GDM1 (cell line): ENCODE measurements around the gene ITSN1.

Source experiments
- DNase-seq: peaks from one replicate; lab custom pipeline; 2025; lab: John Stamatoyannopoulos, UW

ITSN1 gene

DNA sequence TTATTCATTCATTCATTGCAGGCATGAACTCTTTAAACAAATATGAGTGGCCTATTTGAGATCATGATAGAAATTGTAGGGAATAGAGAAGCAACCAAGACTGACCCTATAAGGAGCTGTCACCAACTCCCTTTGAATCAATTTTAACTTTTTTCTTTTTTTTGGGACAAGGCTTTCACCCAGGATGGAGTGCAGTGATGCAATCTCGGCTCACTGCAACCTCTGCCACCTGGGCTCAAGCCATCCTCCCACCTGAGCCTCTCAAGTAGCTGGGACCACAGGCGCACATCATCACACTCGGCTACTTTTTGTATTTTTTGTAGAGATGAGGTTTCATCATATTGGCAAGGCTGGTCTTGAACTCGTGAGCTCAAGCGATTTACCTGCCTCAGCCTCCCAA lies 290.4 kb downstream of the ITSN1 start:
- DNase-seq, result no peak

DNA sequence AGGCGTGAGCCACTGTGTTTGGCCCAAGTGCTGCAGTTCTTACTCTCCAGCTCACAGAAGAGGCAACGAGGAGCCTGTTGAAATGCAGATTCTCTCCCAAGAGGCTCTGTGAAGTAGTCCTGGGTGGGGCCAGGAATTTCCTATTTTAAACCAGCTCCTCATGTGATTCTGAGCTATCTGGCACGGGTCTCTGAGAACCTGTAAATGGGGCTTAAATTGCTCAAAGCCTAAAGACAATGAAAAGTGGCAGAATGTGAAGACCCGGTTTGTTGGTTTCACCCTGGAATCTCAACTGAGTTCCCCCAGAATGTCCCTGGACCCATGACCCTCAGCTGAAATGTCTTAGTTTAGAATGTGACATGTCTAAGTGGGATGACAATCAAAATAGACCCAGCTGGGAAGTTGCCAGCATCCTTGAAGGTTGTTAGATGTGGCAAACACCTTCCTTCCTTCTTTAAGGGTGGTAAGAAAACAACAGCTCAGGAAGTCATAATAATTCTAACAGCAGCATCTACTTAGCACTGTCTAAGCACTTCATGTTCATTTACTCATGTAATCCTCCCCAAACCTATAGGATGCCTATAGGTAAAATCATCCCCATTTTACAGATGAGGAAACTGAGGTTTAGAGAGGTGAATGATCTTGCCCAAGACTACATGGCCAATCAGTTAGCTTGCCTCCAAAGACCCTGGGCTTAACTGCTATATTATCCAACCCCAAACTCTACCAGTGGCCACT lies 294.2 kb downstream of the ITSN1 start:
- DNase-seq, result peak; percentile 31

DNA sequence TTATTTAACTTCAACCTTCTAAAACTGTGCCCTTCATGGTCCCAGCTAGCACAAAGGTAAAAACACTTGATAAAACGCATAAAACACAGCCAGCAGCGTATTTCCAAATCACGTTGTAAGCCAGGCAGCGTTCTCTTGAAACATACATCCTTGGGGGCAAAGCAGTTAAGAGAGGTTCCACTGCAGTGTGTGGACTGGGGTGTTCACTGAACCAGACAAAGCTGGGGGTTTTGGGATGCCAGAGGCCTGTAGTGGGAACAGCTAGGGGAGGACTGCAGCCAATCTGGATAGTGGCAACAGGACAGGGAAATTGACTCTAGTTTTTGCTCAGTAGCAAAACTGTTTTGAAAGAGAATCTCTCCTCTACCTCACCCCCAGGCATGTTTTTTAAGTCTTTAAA lies 294.8 kb downstream of the ITSN1 start:
- no peak for DNase-seq

DNA sequence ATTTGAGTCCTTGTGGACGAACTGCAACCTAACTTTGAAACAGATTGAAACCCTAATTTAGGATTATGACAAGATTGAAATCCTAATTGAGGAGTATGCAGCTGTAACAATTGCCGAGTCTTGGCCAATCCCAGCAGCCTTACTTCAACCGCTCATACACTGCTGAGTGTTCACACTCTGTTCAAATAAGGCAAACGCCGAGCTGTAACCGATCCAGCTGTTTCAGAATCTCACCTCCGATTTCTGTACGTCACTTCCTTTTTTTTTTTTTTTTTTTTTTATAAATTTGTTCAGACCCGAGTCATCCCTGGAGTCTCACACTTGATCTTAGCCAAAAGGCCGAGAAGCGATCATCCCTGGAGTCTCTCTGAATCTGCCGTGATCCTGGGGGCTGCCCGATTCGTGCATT lies 295.6 kb downstream of the ITSN1 start:
- no peak for DNase-seq

DNA sequence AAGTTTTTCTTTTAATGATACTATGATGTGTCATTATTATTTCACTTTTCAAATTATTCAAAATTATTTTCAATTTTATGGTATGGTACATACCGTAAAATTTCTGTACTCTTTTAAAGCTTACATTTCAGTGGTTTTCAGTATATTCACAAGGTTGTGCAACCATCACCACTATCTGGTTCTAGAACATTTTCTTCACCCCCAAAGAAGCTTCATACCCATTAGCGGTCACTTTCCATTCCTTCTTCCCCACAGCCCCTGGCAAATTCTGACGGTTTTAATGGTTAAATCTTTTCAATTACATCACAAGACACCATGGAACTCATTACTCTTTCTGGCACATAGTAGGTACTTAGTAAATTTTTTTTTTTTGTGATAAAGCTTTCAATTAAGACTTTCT lies 296.1 kb downstream of the ITSN1 start:
- no peak for DNase-seq

DNA sequence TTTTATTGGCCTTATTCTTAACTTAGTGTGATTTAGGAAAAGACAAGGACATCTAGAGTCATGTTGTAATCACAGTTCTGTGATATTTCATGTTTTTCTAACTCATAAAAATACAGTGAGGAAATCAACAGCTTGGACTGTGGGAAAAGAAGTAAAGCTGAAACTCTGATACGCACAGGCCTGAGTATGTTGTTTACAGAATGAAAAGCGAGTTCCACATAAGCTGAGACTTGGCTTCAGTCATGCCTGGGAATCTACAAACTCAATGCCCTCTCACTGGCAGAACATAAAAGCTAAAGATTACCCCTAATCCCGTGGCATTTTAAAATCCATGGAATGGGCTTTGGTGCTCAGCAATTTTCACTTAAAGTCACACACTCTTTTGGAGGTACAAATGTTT lies 296.9 kb downstream of the ITSN1 start:
- DNase-seq, result no peak

DNA sequence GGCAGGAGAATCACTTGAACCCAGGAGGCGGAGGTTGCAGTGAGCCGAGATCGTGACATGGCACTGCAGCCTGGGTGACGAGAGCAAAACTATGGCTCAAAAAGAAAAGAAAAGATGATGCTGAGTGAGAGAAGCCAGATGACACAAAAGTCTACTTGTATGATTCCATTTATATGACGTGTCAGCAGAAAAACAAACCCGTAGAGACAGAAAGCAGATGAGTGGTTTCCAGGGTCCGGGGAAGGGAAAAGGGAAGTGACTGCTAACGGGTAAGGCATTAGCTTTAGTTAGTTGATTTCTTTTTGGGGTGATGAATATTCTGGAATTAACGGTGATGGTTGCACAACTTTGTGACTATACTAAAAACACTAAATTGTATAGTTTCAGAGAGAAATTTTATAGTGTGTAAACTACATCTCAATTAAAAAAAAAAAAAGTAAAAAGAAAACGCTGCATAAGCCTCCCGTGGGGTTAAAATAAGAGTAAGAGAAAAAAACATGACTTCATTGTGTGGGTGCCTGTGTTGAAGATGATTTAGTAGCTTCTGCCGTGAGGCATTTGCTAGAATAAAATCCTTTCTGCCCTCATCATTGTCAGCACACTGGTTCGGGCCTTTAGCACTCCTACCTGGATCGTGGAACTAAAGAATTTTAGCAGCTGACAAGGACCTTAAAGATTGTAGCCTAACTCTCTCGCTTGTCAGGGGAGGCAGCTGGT lies 298.0 kb downstream of the ITSN1 start:
- DNase-seq, result peak; percentile 34

DNA sequence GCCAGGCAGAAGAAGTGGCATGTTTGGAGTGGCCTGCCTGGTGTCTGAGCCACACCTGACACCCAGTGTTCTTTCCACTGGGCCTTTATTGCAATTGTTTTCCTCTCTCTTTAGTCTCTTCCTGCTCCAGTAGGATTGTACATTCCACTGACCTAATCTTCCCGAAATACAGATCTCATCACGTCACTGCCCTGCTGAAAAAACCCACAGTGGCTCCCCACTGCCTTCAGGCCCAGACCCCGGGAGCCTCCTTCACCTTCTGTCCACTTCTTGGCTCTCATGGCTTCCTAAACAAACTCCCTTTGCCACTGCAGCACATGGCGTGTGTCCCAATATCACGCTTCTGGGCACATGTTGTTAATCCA lies 298.6 kb downstream of the ITSN1 start:
- no peak for DNase-seq

DNA sequence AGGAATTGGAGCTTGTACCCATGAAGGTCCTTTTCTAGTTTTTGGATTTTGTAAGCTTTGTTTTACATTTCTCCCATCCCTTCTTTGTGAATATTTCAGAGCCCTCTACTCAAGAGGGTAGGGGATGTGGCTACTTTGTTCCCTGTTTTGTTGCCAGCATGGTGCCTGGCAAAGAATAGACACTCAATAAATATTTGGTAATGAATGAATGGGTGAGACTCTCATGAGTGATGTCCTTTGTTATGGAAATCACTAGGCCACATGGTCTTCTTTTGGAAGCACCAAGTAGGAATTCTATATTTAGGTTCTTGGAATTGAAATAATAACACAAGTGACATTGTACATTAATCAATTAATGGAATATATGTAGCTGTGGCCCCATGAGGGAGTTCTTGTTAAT lies 300.1 kb downstream of the ITSN1 start:
- no peak for DNase-seq

DNA sequence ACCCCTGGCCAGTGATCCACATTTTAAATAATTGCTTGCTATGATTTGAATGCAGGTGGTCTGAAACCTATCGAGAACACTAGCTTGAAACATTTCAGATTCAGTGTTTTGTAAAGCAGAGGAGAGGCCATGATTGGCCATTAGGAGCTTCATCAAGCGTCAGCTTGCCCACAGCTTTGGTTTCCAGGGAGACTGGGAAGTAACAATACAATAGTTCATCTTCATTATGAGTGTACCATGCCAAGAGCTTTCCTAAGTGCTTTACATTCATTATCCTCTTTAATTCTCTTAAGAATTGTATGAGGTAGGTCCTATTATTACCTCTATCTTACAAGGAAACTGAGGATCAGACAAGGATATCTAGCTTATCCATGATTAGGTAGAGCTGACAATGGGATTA lies 301.0 kb downstream of the ITSN1 start:
- DNase-seq, result no peak

DNA sequence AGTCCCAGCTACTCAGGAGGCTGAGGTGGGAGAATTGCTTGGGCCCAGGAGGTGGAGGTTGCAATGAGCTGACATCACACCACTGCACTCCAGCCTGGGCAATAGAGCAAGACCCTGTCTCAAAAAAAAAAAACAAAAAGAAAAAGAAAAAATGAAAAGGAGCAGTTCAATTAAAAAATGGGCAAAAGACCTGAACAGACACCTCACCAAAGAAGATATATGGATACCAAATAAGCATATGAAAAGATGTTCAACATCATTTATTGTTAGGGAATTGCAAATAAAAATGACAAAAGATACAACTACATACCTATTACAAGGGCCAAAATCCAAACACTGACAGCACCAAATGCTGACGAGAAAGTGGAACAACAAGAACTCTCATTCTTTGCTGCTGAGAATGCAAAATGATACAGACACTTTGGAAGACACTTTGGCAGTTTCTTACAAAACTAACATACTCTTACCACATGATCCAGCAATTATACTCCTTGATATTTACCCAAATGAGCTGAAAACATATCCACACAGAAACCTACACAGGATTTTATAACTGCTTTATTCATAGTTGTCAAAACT lies 302.0 kb downstream of the ITSN1 start:
- DNase-seq, result no peak

DNA sequence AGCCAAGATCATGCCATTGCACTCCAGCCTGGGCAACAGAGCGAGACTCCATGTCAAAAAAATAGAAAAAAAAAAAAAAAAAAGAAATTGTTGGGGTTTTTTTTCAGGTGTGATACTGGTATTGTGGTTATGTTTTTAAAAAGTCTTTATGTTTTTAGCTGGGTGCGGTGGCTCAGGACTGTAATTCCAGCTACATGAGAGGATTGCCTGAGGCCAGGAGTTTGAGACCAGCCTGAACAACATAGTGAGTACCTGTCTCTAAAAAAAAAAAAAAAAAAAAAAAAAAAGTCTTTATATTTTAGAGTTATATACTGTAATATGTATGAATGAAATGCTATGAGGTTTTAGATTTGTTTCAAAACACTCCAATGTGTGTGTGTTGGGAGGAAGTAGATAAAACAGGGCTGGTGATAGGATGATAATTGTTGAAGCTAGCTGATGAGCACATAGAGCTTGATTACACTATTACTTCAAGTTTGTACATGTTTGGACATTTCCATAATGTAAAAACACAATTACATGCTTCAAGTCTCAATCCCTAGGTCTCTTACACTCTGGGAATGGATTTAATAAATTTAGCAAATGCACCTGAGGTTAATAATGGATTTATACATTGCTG lies 303.5 kb downstream of the ITSN1 start:
- no peak for DNase-seq

DNA sequence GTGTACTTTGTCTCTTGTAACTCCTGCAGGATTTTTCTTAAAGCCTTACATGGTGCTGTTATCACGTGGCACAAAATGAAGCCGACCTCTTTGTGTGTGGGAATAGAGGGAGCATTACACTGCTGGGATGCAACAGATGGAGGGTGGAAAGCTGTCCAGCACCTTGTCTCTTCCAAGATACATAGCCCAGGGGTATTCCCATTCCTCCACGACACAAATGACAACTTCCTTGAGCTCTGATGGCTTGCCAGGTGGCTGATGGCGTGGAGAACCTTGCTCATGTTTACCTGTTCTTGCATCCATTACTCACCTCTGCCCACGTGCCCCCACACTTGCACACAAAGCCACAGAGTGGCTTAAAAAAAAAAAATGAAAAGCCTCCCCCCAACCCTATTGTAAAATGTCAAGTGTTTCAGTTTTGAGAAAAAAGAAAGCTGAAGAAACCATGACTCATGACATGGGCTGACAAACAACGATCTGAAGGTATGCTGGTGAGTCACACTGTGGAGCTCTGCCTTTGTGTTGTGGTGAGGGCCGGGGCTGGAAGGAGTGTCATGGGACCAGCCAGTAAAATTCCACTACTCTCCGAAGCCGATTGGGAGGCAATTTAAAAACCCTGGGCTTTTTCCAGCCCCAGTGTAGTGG lies 305.3 kb downstream of the ITSN1 start:
- DNase-seq, result peak; percentile 81

DNA sequence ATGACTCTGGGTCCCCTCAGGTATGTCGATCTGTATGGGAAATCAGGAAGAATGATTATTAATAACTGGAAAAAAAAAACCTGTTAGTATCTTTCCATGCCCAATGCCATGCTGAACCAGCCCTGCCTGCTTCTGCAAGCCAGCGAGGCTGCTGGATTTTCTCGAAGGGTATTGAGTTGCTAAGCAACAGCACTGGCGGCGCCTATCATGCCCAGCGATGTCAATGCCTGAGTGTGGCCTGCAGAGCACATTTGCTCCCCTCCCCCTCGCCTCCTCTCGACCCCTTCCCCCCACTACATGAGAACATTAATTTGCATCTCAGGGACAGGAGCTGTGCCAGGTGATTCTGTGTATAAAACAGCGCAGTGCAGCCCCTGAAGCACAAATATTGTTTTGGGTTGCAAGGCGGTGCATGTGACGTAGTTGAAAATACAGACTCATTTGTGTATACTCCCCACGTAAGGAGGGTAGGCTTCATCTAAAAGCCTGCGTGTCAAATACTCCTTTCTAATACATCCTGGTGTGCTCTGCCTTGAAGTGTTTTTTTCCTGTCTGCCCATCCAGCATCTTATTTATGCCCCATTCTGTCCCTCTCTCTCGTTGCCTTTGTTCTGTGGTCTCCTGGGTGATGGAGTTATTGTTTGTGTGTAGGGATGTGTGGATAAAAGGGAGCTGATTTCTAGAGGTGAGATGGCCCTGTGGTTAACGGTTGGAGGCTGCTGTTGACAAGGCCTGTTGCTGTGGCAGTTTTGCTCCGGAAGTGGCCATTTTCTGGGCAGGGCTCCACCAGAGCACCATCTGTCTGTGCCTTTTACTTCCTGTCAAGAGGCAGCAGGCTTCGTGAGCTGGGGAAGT lies 306.0 kb downstream of the ITSN1 start:
- peak; percentile 82 for DNase-seq

DNA sequence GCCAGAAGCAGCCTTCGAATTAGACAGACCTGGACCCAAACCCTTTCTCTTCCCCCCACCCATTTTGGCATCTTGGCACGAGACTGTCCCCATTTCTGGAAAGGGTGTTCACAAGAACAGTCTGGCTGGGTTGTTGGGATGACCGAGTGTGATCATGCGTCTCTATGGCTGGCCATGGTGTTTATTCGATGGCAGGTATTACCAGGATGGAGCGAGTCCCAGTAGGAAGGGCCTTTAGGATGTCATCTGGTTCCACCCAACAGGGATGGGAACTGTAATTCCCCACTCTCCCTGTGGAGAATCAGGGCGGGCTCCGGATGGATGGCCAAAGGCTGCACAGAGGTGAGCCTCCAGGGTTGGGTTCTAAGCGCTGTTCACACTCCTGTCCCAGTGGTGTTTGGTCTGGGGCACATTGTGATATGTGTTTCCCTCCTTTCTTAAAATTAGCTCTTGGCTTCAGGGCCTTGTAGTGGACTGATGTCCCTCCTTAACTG lies 306.7 kb downstream of the ITSN1 start:
- DNase-seq, result no peak
